ENCODE data around the gene DPP4. TPM values are rescaled to one million over a fixed set of nuclear protein-coding genes. Genes with fewer than 3 reads are reported as not detected.

Gene DPP4
- polyA plus RNA-seq, 1 experiment, result 10.3 TPM

DNA sequence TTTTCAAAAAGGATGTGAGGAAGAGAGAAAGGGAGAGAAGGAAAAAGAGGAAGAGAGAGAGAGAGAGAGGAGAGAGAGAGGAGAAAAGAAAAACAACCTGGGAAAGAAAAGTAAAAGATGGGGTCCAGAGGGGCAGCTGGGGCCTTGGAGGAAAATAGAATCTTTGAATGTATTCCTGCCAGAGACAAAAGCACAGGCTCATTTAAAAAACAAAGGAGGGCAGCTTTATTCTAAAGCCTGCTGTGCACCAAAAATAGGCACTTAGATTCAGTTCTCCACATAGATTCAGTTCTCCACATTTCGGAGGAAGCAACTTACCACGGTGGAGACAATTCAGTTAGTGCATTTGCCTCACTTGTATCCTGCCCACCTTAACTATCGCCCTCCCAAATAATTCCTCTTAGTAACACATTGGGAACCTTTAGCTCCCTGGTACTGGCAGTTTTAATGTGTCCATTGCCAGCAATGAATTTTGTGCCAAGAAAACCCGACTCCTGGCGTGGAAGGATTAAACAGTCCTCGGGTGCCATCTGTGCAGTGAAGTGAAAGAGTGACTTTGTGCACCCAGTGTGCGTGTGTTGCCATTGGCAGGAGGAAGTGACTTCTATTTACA, 71.3 kb downstream of the DPP4 start:
- CTCF ChIA-PET, result interaction anchor here (0.6 to 1.8 kb wide), 3 partner anchors 8 to 123 kb away, joined by 3 to 7 read pairs (median 6); no protein-coding TSS in a partner anchor
- Histone ChIP-seq H3K27me3 (ENCODE audit: control insufficient read depth, insufficient read depth, low read length) (0 out of 2 replicates have a peak, but pooled peaks cover 1% of the 10 kb centered on the region), H3K4me3 (ENCODE audit: low read depth, low read length) (no peak overlapping the region), H3K36me3 (ENCODE audit: control insufficient read depth, insufficient read depth, low read length) (no peaks in the 10 kb centered on the region)
- no peak for TF ChIP-seq CTCF (IDR thresholded peaks at IDR 0.05; ENCODE audit: insufficient read depth, low read depth, low read length)
- no peak for DNase-seq (ENCODE audit: low read depth)
- POLR2A ChIA-PET, result no interaction called here

- DNase-seq (ENCODE audit: low read depth), result no peak
Observed at GRCh38 chr2:162000431-162000830, 73.6 kb downstream of the DPP4 start.

GRCh38 chr2:161999321-161999720, 74.7 kb downstream of the DPP4 start:
- Histone ChIP-seq H3K4me3 (ENCODE audit: low read depth, low read length) (no peak overlapping the region), H3K27me3 (ENCODE audit: control insufficient read depth, insufficient read depth, low read length) (0 out of 2 replicates have a peak, but pooled peaks cover 1% of the 10 kb centered on the region), H3K36me3 (ENCODE audit: control insufficient read depth, insufficient read depth, low read length) (no peaks in the 10 kb centered on the region)
- ChIA-PET CTCF (interaction anchor here (1.0 to 2.1 kb wide), 3 partner anchors 11 to 126 kb away, joined by 3 to 12 read pairs (median 7); no protein-coding TSS in a partner anchor), POLR2A (no interaction called here)
- DNase-seq (ENCODE audit: low read depth), result no peak
- TF ChIP-seq CTCF (IDR thresholded peaks at IDR 0.05; ENCODE audit: insufficient read depth, low read depth, low read length), result no peak

More at GRCh38 chr2:162000431-162000830, 73.6 kb downstream of the DPP4 start:
- H3K4me3 ChIP-seq (ENCODE audit: low read depth, low read length), result no peak overlapping the region
- TF ChIP-seq CTCF (IDR thresholded peaks at IDR 0.05; ENCODE audit: insufficient read depth, low read depth, low read length), result no peak
- 0 out of 2 replicates have a peak, but pooled peaks cover 1% of the 10 kb centered on the region for H3K27me3 ChIP-seq (ENCODE audit: control insufficient read depth, insufficient read depth, low read length)
- POLR2A ChIA-PET, result no interaction called here
- CTCF ChIA-PET, result interaction anchor here (1.0 to 2.1 kb wide), 2 partner anchors 10 to 15 kb away, joined by 3 to 7 read pairs; no protein-coding TSS in a partner anchor
- H3K36me3 ChIP-seq (ENCODE audit: control insufficient read depth, insufficient read depth, low read length), result no peaks in the 10 kb centered on the region

- ChIA-PET CTCF (interaction anchor here (1.0 to 2.1 kb wide), 3 partner anchors 12 to 127 kb away, joined by 3 to 12 read pairs (median 7); no protein-coding TSS in a partner anchor), POLR2A (no interaction called here)
- Histone ChIP-seq H3K36me3 (ENCODE audit: control insufficient read depth, insufficient read depth, low read length) (no peaks in the 10 kb centered on the region), H3K27me3 (ENCODE audit: control insufficient read depth, insufficient read depth, low read length) (no peaks in the 10 kb centered on the region), H3K4me3 (ENCODE audit: low read depth, low read length) (no peak overlapping the region)
- no peak for DNase-seq (ENCODE audit: low read depth)
- TF ChIP-seq CTCF (IDR thresholded peaks at IDR 0.05; ENCODE audit: insufficient read depth, low read depth, low read length), result no peak
Observed at GRCh38 chr2:161998857-161999256, 75.2 kb downstream of the DPP4 start.

GRCh38 chr2:161997916-161998471, 76.0 kb downstream of the DPP4 start:
- CTCF ChIA-PET, result interaction anchor here (2.0 kb wide), 1 partner anchor 127 kb away, joined by 12 read pairs; no protein-coding TSS in a partner anchor
- POLR2A ChIA-PET, result no interaction called here
- no peak for DNase-seq (ENCODE audit: low read depth)
- Histone ChIP-seq H3K36me3 (ENCODE audit: control insufficient read depth, insufficient read depth, low read length) (no peaks in the 10 kb centered on the region), H3K4me3 (ENCODE audit: low read depth, low read length) (no peak overlapping the region), H3K27me3 (ENCODE audit: control insufficient read depth, insufficient read depth, low read length) (no peaks in the 10 kb centered on the region)
- TF ChIP-seq CTCF (IDR thresholded peaks at IDR 0.05; ENCODE audit: insufficient read depth, low read depth, low read length), result no peak
